Hematopoietic multipotent progenitor cell treated with erythropoietin and hydrocortisone succinate and interleukin-3 and kit ligand, for 4 days (in vitro differentiated cells): ENCODE measurements around the gene FUNDC2.
"Not testable (repeated sequence)": the region's sequence is repeated elsewhere in the genome, so short reads cannot be mapped to it uniquely, and the experiment has no call there.

Experiments used
- DNase-seq: peaks from one replicate; pipeline ENCODE4 v3.0.0-alpha.2; 2015

FUNDC2 gene

GRCh38 chrX:155026727-155027508 lies at the start of gene FUNDC2:
Gene FUNDC2 (plus strand): TSS chrX:155026844. CDS start chrX:155026939, 95 bp downstream.
- peak; percentile 97 for DNase-seq

- DNase-seq = peak; percentile 14
Observed at GRCh38 chrX:154979629-154980028, 47.0 kb upstream of the FUNDC2 start.

GRCh38 chrX:154980330-154981115 lies 46.1 kb upstream of the FUNDC2 start:
- peak; percentile 89 for DNase-seq

GRCh38 chrX:154981116-154981411 lies 45.6 kb upstream of the FUNDC2 start:
- DNase-seq = no peak

- DNase-seq = peak; percentile 43
Observed at GRCh38 chrX:154986826-154987575, 39.6 kb upstream of the FUNDC2 start.

- no peak for DNase-seq
Observed at GRCh38 chrX:154987940-154988339, 38.7 kb upstream of the FUNDC2 start.

- no peak for DNase-seq
Observed at GRCh38 chrX:154988719-154989118, 37.9 kb upstream of the FUNDC2 start.

- DNase-seq = no peak
Observed at GRCh38 chrX:154990496-154990895, 36.1 kb upstream of the FUNDC2 start.

- DNase-seq = no peak
Observed at GRCh38 chrX:154991039-154991438, 35.6 kb upstream of the FUNDC2 start.

GRCh38 chrX:154991476-154991875 lies 35.2 kb upstream of the FUNDC2 start:
- no peak for DNase-seq

- DNase-seq = no peak
Observed at GRCh38 chrX:154998204-154998880, 28.3 kb upstream of the FUNDC2 start.

- no peak for DNase-seq
Observed at GRCh38 chrX:155000841-155001240, 25.8 kb upstream of the FUNDC2 start.

- no peak for DNase-seq
Observed at GRCh38 chrX:155001873-155002272, 24.8 kb upstream of the FUNDC2 start.

- DNase-seq = no peak
Observed at GRCh38 chrX:155005190-155005589, 21.5 kb upstream of the FUNDC2 start.

GRCh38 chrX:155006379-155006778 lies 20.3 kb upstream of the FUNDC2 start:
- not testable (repeated sequence) for DNase-seq

- not testable (repeated sequence) for DNase-seq
Observed at GRCh38 chrX:155006913-155007671, 19.6 kb upstream of the FUNDC2 start.

- DNase-seq = not testable (repeated sequence)
Observed at GRCh38 chrX:155008578-155008977, 18.1 kb upstream of the FUNDC2 start.

- no peak for DNase-seq
Observed at GRCh38 chrX:155009994-155010472, 16.6 kb upstream of the FUNDC2 start.

- DNase-seq = no peak
Observed at GRCh38 chrX:155020591-155020990, 6.1 kb upstream of the FUNDC2 start.

GRCh38 chrX:155022585-155022984 lies 4.1 kb upstream of the FUNDC2 start, which contains the start of gene F8:
Gene F8 (minus strand): TSS chrX:155022723. CDS start chrX:155022552, 171 bp downstream.
- DNase-seq = peak; percentile 47

GRCh38 chrX:155023907-155024833 lies 2.5 kb upstream of the FUNDC2 start:
- no peak for DNase-seq
